ENCODE data around the gene ATP5ME.

The ATP5ME gene

DNA sequence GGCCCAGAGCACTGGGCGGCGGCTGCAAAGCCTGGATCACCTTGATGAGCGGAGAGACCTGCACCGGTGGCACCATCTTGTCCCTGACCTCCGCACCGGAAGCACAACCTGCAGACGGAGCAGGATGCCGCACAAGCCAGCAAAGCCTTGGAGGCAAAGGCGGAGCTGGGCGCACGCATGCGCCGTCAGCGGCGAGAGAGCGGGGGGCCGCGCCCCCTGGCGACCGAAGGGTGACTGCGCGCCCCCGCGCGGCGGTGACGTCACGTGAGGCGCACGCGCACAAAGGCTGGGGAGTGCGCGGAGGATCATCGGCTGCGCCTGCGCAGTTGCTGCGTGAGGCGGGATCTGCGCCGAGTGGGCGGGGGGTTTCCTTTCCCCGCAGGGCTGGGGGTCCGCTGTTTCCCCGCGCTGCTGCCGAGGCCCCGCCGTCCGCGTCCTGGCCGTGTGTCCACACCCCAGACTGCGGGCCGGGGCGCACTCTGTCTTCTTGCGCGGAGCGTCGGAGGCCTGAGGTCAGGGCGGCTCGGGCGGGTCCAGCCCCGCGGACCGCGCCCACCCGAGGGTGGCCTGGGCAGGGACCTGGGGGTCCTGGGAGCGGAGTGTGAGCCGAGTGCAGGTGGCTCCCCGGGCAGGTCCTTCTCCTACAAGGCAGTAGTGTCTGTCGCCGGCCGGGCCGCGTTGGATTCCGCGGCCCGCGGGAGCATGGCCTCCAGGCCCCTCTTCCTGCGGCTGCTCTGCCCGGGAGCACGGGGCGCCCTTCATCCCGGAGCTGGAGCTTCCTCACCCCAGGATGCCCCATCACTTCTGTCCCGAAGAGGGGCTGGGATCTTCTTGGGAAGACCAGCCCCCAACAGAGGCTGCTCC lies at the start of gene ATP5ME, which contains the start of gene MYL5:
Gene ATP5ME (minus strand): TSS at position 105 of the 864 bp plus-strand sequence. CDS start 29 bp downstream, at position 76.
Gene MYL5 (plus strand): TSS at position 371 of the 864 bp plus-strand sequence. CDS start 3,485 bp downstream, outside the sequence.
- Histone ChIP-seq H3K27ac (ENCODE audit: poor library complexity, severe bottlenecking) (peak within 1 kb of the TSS; percentile 57), H3K36me3 (ENCODE audit: low read depth) (peaks cover 25% of the 10 kb centered on the region), H3K4me3 (ENCODE audit: severe bottlenecking) (peak within 1 kb of the TSS; percentile 67), H3K4me1 (ENCODE audit: insufficient read depth, poor library complexity, severe bottlenecking) (peaks cover 12% of the 10 kb centered on the region), H3K9me3 (ENCODE audit: severe bottlenecking) (no peaks in the 10 kb centered on the region), H3K27me3 (ENCODE audit: insufficient read depth, poor library complexity, severe bottlenecking) (no peaks in the 10 kb centered on the region)
- DNase-seq (ENCODE audit: low spot score): peak; percentile 98
- peak; percentile 80 for ATAC-seq (ENCODE audit: low read depth)
- TF ChIP-seq CTCF (IDR thresholded peaks at IDR 0.05; ENCODE audit: poor library complexity, severe bottlenecking): peak; percentile 91

DNA sequence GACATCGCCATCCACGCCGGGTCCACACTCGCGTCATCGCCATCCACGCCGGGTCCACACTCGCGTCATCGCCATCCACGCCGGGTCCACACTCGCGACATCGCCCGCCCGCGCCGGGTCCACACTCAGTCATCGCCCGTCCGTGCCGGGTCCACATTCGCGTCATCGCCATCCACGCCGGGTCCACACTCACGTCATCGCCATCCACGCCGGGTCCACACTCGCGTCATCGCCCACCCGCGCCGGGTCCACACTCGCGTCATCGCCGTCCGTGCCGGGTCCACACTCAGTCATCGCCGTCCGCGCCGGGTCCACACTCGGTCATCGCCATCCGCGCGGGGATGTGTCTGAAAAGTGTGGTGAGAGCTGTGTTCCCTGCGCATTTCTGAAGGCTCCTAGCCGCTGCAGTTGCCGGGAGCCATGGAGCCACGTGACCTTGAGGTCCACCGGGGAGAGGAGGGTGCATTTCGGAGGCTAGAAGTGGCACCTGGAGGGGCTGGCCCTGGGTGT lies 48.8 kb upstream of the ATP5ME start:
- H3K4me1 ChIP-seq (ENCODE audit: insufficient read depth, poor library complexity, severe bottlenecking): peaks cover 4% of the 10 kb centered on the region

GRCh38 chr4:722169-722725 lies 48.2 kb upstream of the ATP5ME start:
- Histone ChIP-seq H3K4me1 (ENCODE audit: insufficient read depth, poor library complexity, severe bottlenecking) (peaks cover 4% of the 10 kb centered on the region), H3K36me3 (ENCODE audit: low read depth) (no peaks in the 10 kb centered on the region), H3K9me3 (ENCODE audit: severe bottlenecking) (no peaks in the 10 kb centered on the region), H3K27me3 (ENCODE audit: insufficient read depth, poor library complexity, severe bottlenecking) (no peaks in the 10 kb centered on the region), H3K4me3 (ENCODE audit: severe bottlenecking) (no peak overlapping the region), H3K27ac (ENCODE audit: poor library complexity, severe bottlenecking) (no peak overlapping the region)
- DNase-seq (ENCODE audit: low spot score) (no peak), ATAC-seq (ENCODE audit: low read depth) (no peak)
- TF ChIP-seq CTCF (IDR thresholded peaks at IDR 0.05; ENCODE audit: poor library complexity, severe bottlenecking): no peak

More for the DNA sequence above, 48.8 kb upstream of the ATP5ME start:
- Histone ChIP-seq H3K36me3 (ENCODE audit: low read depth) (no peaks in the 10 kb centered on the region; the same call in 1 of the 2 replicates), H3K27ac (ENCODE audit: poor library complexity, severe bottlenecking) (no peak overlapping the region), H3K27me3 (ENCODE audit: insufficient read depth, poor library complexity, severe bottlenecking) (no peaks in the 10 kb centered on the region), H3K4me3 (ENCODE audit: severe bottlenecking) (no peak overlapping the region), H3K9me3 (ENCODE audit: severe bottlenecking) (no peaks in the 10 kb centered on the region)
- DNase-seq (ENCODE audit: low spot score) (no peak), ATAC-seq (ENCODE audit: low read depth) (no peak)
- no peak for TF ChIP-seq CTCF (IDR thresholded peaks at IDR 0.05; ENCODE audit: poor library complexity, severe bottlenecking)

- ATAC-seq (ENCODE audit: low read depth): peak; percentile 66
- Histone ChIP-seq H3K27ac (ENCODE audit: poor library complexity, severe bottlenecking) (peak overlapping the region; percentile 37), H3K36me3 (ENCODE audit: low read depth) (no peaks in the 10 kb centered on the region), H3K9me3 (ENCODE audit: severe bottlenecking) (no peaks in the 10 kb centered on the region), H3K4me1 (ENCODE audit: insufficient read depth, poor library complexity, severe bottlenecking) (peaks cover 4% of the 10 kb centered on the region), H3K27me3 (ENCODE audit: insufficient read depth, poor library complexity, severe bottlenecking) (no peaks in the 10 kb centered on the region), H3K4me3 (ENCODE audit: severe bottlenecking) (no peak overlapping the region)
- no peak for TF ChIP-seq CTCF (IDR thresholded peaks at IDR 0.05; ENCODE audit: poor library complexity, severe bottlenecking)
- DNase-seq (ENCODE audit: low spot score): no peak
Measured at GRCh38 chr4:721261-722168, 47.4 kb upstream of the ATP5ME start.

Data from RWPE2 (cell line).